Mesendoderm (in vitro differentiated cells): Measurements from ENCODE around the gene RDH13.

Source experiments
- DNase-seq: peaks from one replicate; pipeline ENCODE4 v3.0.0; 2013
- H2AK5ac ChIP-seq: 2 replicates; pipeline ENCODE4 v1.6.1; 2013; ENCODE audit warnings: low read length, inconsistent platforms
- H2BK120ac ChIP-seq: 2 replicates; pipeline ENCODE4 v1.6.1; 2013; ENCODE audit warnings: low read depth, mild to moderate bottlenecking, low read length, moderate library complexity, mixed read lengths
- H2BK15ac ChIP-seq: replicated peaks from 2 replicates; pipeline ENCODE4 v1.6.1; 2013; ENCODE audit warnings: low read depth, mild to moderate bottlenecking, moderate library complexity
- H2BK5ac ChIP-seq: 2 replicates; pipeline ENCODE4 v1.6.1; 2013; ENCODE audit warnings: low read length, inconsistent platforms
- H3K18ac ChIP-seq: 2 replicates; pipeline ENCODE4 v1.6.1; 2013; ENCODE audit warnings: mild to moderate bottlenecking, low read length, mixed read lengths
- H3K23ac ChIP-seq: one replicate; pipeline ENCODE4 v1.6.1; 2013; ENCODE audit warnings: low read length
- H3K27ac ChIP-seq: 2 replicates; pipeline ENCODE4 v1.5.1; 2013; ENCODE audit warnings: low read depth, mild to moderate bottlenecking, inconsistent platforms, low read length, moderate library complexity
- H3K27me3 ChIP-seq: 2 replicates; pipeline ENCODE4 v1.6.1; 2013; ENCODE audit warnings: low read length, control low read depth, mild to moderate bottlenecking, inconsistent platforms; ENCODE audit not compliant: insufficient read depth, poor library complexity
- H3K36me3 ChIP-seq: 2 replicates; pipeline ENCODE4 v1.6.1; 2013; ENCODE audit warnings: low read length, inconsistent platforms; ENCODE audit not compliant: control insufficient read depth, insufficient read depth
- H3K4ac ChIP-seq: one replicate; pipeline ENCODE4 v1.6.1; 2013; ENCODE audit warnings: low read depth, mild to moderate bottlenecking, low read length, moderate library complexity
- H3K4me1 ChIP-seq: 2 replicates; pipeline ENCODE4 v1.6.1; 2013; ENCODE audit warnings: low read depth, low read length, inconsistent platforms; ENCODE audit not compliant: control insufficient read depth
- H3K4me2 ChIP-seq: 2 replicates; pipeline ENCODE4 v1.6.1; 2013; ENCODE audit warnings: low read length
- H3K4me3 ChIP-seq: 2 replicates; pipeline ENCODE4 v1.5.1; 2013; ENCODE audit warnings: mild to moderate bottlenecking, low read length
- H3K56ac ChIP-seq: one replicate; pipeline ENCODE4 v1.6.1; 2013; ENCODE audit warnings: low read length
- H3K79me1 ChIP-seq: 2 replicates; pipeline ENCODE4 v1.6.1; 2013; ENCODE audit warnings: low read length, inconsistent platforms
- H3K79me2 ChIP-seq: 2 replicates; pipeline ENCODE4 v1.6.1; 2013; ENCODE audit warnings: mild to moderate bottlenecking, low read length; ENCODE audit not compliant: control insufficient read depth, insufficient read depth
- H3K9ac ChIP-seq: 2 replicates; pipeline ENCODE4 v1.6.1; 2013; ENCODE audit warnings: low read length, inconsistent platforms
- H4K5ac ChIP-seq: one replicate; pipeline ENCODE4 v1.6.1; 2013; ENCODE audit warnings: low read length
- H4K8ac ChIP-seq: one replicate; pipeline ENCODE4 v1.6.1; 2013; ENCODE audit warnings: low read depth, mild to moderate bottlenecking, control low read depth, low read length, moderate library complexity
- WGBS: extraction: QIAGEN DNeasy Blood & Tissue Kit; methylation state at CpG from one replicate; pipeline ENCODE4 v1.1.7; 2013; ENCODE audit warnings: low lambda C conversion rate, missing lambda C conversion rate; ENCODE audit not compliant: insufficient coverage; ENCODE audit errors: extremely low coverage; 5-methylcytosine and 5-hydroxymethylcytosine counted together

The RDH13 gene

GRCh38 chr19:55048446-55048845 lies 14.5 kb downstream of the RDH13 start:
- no peak overlapping the region for H2BK15ac ChIP-seq
- H2BK5ac ChIP-seq: no peak overlapping the region
- no peak overlapping the region for H3K4me3 ChIP-seq
- H3K23ac ChIP-seq: no peak overlapping the region
- no peak overlapping the region for H3K27ac ChIP-seq
- no peaks in the 10 kb centered on the region for H3K79me2 ChIP-seq
- H3K4me2 ChIP-seq: no peak overlapping the region
- no peak overlapping the region for H3K9ac ChIP-seq
- H3K27me3 ChIP-seq: no peaks in the 10 kb centered on the region
- no CpG with 5 or more reads among the region's 15 CpGs for WGBS
- H3K4me1 ChIP-seq: no peaks in the 10 kb centered on the region
- no peak overlapping the region for H2BK120ac ChIP-seq
- no peak overlapping the region for H3K18ac ChIP-seq
- H4K5ac ChIP-seq: no peak overlapping the region
- H2AK5ac ChIP-seq: no peak overlapping the region
- H3K79me1 ChIP-seq: peaks cover 3% of the 10 kb centered on the region
- no peak overlapping the region for H3K56ac ChIP-seq
- H3K36me3 ChIP-seq: peaks cover 20% of the 10 kb centered on the region
- no peak for DNase-seq
- H3K4ac ChIP-seq: no peak overlapping the region
- no peak overlapping the region for H4K8ac ChIP-seq

GRCh38 chr19:55047951-55048350 lies 15.0 kb downstream of the RDH13 start:
- H3K79me2 ChIP-seq: no peaks in the 10 kb centered on the region
- no peak overlapping the region for H2BK15ac ChIP-seq
- no peak for DNase-seq
- H3K56ac ChIP-seq: no peak overlapping the region
- H3K27ac ChIP-seq: no peak overlapping the region
- H3K4ac ChIP-seq: no peak overlapping the region
- H3K4me1 ChIP-seq: no peaks in the 10 kb centered on the region
- H2AK5ac ChIP-seq: no peak overlapping the region
- H2BK5ac ChIP-seq: no peak overlapping the region
- no CpG with 5 or more reads among the region's 12 CpGs for WGBS
- no peak overlapping the region for H3K4me3 ChIP-seq
- H3K23ac ChIP-seq: no peak overlapping the region
- H3K9ac ChIP-seq: no peak overlapping the region
- H3K36me3 ChIP-seq: peaks cover 20% of the 10 kb centered on the region
- H3K4me2 ChIP-seq: no peak overlapping the region
- no peak overlapping the region for H4K5ac ChIP-seq
- no peak overlapping the region for H4K8ac ChIP-seq
- peaks cover 3% of the 10 kb centered on the region for H3K79me1 ChIP-seq
- no peak overlapping the region for H3K18ac ChIP-seq
- no peak overlapping the region for H2BK120ac ChIP-seq
- H3K27me3 ChIP-seq: no peaks in the 10 kb centered on the region

- no peak overlapping the region for H3K4me2 ChIP-seq
- no peak overlapping the region for H3K23ac ChIP-seq
- no peak overlapping the region for H4K8ac ChIP-seq
- H3K18ac ChIP-seq: no peak overlapping the region
- H3K9ac ChIP-seq: no peak overlapping the region
- H3K79me2 ChIP-seq: no peaks in the 10 kb centered on the region
- no peak overlapping the region for H4K5ac ChIP-seq
- H3K27me3 ChIP-seq: no peaks in the 10 kb centered on the region
- H3K79me1 ChIP-seq: peaks cover 3% of the 10 kb centered on the region
- H2BK15ac ChIP-seq: no peak overlapping the region
- no peak overlapping the region for H2BK120ac ChIP-seq
- H3K4ac ChIP-seq: no peak overlapping the region
- no peak overlapping the region for H3K27ac ChIP-seq
- peaks cover 20% of the 10 kb centered on the region for H3K36me3 ChIP-seq
- no peak overlapping the region for H3K4me3 ChIP-seq
- DNase-seq: no peak
- WGBS: no CpG with 5 or more reads among the region's 17 CpGs
- H3K56ac ChIP-seq: no peak overlapping the region
- H3K4me1 ChIP-seq: no peaks in the 10 kb centered on the region
- no peak overlapping the region for H2AK5ac ChIP-seq
- no peak overlapping the region for H2BK5ac ChIP-seq
Measured at GRCh38 chr19:55046975-55047622, 15.8 kb downstream of the RDH13 start.

- no peaks in the 10 kb centered on the region for H3K27me3 ChIP-seq
- no peak overlapping the region for H2BK120ac ChIP-seq
- no peak overlapping the region for H3K4me2 ChIP-seq
- H3K56ac ChIP-seq: no peak overlapping the region
- H3K4me3 ChIP-seq: no peak overlapping the region
- no peak overlapping the region for H4K8ac ChIP-seq
- no peaks in the 10 kb centered on the region for H3K79me2 ChIP-seq
- no CpG with 5 or more reads among the region's 30 CpGs for WGBS
- H3K27ac ChIP-seq: no peak overlapping the region
- H2AK5ac ChIP-seq: no peak overlapping the region
- no peak overlapping the region for H3K4ac ChIP-seq
- H2BK15ac ChIP-seq: no peak overlapping the region
- DNase-seq: no peak
- no peak overlapping the region for H4K5ac ChIP-seq
- peaks cover 3% of the 10 kb centered on the region for H3K79me1 ChIP-seq
- H3K4me1 ChIP-seq: no peaks in the 10 kb centered on the region
- no peak overlapping the region for H3K18ac ChIP-seq
- H3K23ac ChIP-seq: no peak overlapping the region
- H3K9ac ChIP-seq: no peak overlapping the region
- no peak overlapping the region for H2BK5ac ChIP-seq
- peaks cover 18% of the 10 kb centered on the region for H3K36me3 ChIP-seq
Measured at GRCh38 chr19:55044771-55045716, 17.9 kb downstream of the RDH13 start.

GRCh38 chr19:55044286-55044685 lies 18.7 kb downstream of the RDH13 start:
- no peak for DNase-seq
- no peak overlapping the region for H3K4me2 ChIP-seq
- H3K56ac ChIP-seq: no peak overlapping the region
- peaks cover 18% of the 10 kb centered on the region for H3K36me3 ChIP-seq
- no peaks in the 10 kb centered on the region for H3K27me3 ChIP-seq
- no peak overlapping the region for H4K5ac ChIP-seq
- H2AK5ac ChIP-seq: no peak overlapping the region
- H2BK5ac ChIP-seq: no peak overlapping the region
- H3K18ac ChIP-seq: no peak overlapping the region
- H3K79me1 ChIP-seq: peaks cover 3% of the 10 kb centered on the region
- no peak overlapping the region for H3K27ac ChIP-seq
- no CpG with 5 or more reads among the region's 5 CpGs for WGBS
- H4K8ac ChIP-seq: no peak overlapping the region
- no peaks in the 10 kb centered on the region for H3K4me1 ChIP-seq
- H3K4ac ChIP-seq: no peak overlapping the region
- H3K79me2 ChIP-seq: no peaks in the 10 kb centered on the region
- no peak overlapping the region for H3K4me3 ChIP-seq
- no peak overlapping the region for H2BK15ac ChIP-seq
- no peak overlapping the region for H3K9ac ChIP-seq
- H3K23ac ChIP-seq: no peak overlapping the region
- H2BK120ac ChIP-seq: no peak overlapping the region
